HG03571 (cell line): Measurements from ENCODE around the gene PPP2R5C.

Experiments used
- ATAC-seq: cut with Tn5 transposase; IDR thresholded peaks from one replicate; pipeline ENCODE4 v1.9.1; 2021; ENCODE audit not compliant: unreplicated experiment

PPP2R5C gene

DNA sequence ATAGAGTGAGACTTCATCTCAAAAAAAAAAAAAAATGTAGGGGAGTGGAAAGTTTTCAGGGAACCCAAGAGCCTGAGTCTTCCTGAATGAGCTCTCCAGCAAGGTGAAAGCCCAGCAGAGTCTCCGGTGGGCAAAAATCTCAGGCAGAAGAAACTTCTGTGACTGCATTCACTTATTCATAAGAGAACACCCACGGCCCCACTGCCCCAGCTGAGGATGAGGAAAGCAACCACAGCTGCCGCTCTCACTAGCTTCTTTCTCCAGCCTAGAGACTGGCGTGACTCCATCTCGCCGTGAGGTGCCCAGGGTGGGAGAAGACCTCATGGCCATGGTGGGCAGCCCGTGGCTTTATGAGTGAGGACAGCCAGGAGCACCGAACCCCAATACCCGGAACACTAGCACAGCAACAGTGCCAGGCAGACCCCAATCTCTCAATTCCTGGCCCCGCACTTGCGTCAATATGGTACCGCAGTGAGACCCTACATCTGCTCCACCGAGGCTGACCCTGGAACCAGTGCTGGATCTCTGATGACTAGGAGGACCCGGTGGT lies 173.2 kb downstream of the PPP2R5C start:
- no peak for ATAC-seq

DNA sequence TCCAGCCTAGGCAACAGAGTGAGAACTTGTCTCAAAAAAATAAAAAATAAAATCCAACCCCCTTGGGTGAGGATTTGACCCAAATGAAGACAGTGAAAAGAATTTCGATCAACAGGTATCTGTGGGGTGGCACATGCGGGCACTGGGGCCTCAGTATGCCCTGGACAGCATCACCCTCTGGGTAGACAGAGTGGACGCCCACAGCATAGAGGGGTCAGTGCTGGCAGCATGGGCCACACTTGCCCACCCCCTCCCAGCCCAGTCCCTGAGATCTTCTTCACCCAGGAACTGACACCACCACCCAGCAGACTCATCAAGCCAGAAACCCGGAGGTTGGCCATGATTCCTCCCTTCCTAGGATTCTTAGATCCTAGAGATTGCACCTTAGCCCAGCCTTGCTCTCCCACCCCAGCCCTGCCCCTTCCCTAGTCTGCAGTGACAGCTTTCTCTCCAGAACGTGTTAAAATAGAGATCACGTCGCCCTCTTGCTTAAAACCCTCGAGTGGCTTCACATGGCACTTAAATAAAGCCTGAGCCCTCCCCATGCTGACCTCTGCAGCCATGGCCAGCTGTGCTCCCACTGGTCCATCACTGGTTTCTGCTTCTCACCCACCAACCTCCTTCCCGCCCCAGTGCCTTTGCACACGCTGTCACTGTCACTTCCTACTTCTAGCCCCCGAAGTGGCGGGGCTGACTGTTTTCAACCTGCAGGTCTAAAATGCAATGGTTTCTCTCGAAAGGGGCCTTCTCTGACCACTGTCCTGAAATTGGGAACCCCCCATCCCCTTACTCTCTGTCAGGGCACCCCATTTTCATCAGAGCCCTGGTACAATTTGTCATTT lies 176.6 kb downstream of the PPP2R5C start:
- no peak for ATAC-seq

DNA sequence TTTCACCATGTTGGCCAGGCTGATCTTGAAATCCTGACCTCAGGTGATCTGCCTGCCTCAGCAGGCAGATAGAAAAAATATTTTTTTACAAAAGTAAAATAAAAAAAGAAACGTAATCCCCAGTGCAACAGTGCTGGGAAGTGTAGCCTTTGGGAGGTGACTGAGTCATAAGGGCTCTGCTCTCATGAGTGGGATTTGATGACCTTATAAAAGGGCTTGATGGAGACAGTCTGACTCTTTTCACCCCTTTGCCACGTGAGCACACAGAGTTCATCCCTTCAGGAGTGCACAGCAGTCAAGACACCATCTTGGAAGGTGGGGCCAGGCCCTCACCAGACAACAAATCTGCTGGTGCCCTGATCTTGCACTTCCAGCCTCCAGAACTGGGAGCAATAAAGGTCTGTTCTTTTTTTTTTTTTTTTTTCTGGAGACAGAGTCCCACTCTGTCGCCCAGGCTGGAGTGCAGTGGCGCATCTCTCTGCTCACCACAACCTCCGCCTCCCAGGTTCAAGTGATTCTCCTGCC lies 178.2 kb downstream of the PPP2R5C start:
- no peak for ATAC-seq

DNA sequence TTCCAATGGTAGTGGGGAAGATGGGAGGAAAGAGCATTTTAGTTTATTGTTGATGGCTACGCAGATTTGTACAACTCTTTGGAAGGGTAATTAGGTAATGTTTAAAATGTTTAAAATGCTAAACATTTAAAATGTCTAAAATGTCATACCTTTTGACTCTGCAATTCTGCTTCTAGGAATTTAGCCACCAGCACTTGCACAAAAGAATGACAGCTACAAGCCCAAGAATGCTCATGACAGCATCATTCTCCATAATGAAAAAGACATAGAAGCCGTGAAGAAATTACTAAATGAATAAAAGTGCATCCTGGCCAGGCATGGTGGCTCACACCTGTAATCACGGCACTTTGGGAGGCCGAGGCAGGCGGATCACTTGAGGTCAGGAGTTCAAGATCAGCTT lies 182.9 kb downstream of the PPP2R5C start:
- no peak for ATAC-seq

DNA sequence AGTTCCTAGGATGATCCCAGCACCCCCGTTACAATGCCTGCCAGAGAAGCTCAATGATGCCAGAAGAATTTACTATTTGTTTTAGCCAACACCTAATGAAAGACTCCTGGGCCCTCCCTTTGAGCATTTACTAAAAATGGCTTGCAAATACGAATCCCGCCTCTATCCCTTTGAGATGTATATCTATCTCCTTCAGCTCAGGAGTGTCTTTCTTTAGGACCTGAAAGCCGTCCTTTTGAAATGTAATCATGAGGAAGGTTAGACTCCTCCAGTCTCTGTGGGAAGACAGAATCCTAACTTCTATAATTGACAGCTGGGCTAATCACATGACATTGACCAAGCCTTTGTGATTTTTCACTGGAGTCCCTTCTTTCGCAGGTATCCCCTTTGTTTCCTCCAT lies 183.7 kb downstream of the PPP2R5C start:
- no peak for ATAC-seq

DNA sequence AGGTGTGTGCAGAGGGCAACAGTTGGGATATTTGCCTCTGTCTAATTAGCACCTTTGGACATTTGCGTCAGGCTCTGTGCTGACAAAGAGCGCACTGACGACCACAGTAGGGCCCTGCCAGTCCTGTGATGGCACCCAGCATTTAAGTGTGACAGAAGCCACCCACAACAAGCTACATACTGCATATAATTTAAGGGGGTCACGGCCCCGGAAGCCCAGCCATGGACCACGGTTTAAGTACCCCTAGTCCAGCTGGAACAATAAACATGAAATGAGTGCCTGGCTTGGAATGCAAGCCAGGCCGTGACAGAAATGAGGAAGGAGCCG lies 186.0 kb downstream of the PPP2R5C start:
- peak; percentile 2 for ATAC-seq

DNA sequence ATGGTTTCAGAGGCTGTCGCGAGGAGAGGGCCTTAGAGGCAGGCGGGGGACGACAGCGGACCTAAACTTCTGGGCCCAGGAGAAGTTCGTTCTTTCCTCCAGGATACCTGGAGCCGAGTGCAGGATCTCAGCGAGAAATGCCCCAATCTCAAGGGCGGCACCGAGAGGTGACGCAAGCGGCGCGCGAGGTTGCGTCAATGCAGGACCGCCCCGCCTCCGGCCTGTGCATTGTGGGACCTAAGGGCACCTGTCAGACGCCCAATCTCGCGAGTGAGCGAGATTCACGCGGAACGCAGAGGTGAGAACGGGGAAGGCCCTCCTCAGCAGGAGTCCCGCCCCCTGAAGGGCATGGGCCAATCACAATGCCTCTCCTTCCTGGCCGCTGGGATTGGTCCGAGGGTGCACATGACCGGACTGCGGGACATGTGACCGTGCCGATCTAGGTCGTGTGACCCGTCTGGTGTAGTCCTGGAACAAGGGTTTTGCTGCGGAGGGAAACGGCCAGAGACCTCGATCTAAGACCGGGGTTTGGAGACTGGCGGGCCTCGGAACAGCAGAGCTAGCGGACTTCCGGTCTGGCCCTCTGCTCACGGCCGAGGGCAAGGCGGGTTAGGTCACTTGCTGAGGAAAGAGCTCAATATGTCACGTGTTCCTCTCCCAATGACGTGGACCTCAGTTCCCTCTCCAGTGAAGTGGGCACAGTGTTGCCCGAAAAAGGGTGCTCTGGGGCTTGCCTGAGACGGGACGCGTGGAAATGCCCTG lies 186.6 kb downstream of the PPP2R5C start:
- ATAC-seq, result peak; percentile 97

DNA sequence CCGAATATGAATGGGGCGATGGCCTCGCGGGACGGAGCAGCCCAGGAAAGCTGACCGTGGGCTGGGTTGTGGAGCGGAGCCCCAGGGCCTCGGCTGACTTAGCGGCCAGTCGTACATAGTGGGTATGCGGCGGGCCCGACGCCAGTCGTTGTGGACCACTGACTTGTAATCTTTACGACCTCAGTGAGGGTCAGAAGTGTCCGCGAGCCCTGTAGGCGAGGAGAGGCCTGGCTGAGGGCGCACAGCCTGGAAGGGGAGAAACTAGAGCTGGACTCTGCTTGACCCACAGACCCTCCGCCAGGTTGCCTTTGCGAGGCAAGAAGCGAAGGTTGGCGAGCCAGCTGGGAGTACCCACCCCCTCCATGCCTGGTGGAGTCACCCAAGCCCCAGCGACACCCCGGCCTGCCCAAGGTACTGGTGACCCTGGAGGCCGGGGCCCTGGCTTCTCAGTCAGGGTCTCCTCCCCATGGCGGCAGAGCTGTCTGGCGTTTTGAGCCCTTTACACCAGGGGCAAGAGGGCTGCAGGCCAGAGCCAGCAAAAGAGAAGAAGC lies 187.2 kb downstream of the PPP2R5C start:
- no peak for ATAC-seq

DNA sequence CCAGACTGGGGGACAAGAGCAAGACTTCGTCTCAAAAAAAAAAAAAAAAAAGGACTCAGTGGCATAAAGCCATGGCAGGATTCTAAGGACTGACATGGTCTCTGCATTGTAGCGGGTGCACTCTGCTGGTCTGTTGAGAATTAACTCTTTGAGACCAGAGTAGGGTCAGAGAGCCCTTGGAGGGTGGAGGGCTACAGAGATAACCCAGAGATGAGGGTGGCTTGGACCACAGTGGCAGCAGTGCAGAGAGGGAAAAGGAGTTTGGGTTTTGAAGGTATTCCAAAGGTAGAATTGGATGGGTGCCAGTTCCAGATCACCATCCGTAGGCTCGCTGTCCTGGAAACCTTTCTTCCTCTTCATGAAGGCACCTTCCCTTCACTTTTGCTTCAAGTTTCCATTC lies 188.6 kb downstream of the PPP2R5C start:
- no peak for ATAC-seq

DNA sequence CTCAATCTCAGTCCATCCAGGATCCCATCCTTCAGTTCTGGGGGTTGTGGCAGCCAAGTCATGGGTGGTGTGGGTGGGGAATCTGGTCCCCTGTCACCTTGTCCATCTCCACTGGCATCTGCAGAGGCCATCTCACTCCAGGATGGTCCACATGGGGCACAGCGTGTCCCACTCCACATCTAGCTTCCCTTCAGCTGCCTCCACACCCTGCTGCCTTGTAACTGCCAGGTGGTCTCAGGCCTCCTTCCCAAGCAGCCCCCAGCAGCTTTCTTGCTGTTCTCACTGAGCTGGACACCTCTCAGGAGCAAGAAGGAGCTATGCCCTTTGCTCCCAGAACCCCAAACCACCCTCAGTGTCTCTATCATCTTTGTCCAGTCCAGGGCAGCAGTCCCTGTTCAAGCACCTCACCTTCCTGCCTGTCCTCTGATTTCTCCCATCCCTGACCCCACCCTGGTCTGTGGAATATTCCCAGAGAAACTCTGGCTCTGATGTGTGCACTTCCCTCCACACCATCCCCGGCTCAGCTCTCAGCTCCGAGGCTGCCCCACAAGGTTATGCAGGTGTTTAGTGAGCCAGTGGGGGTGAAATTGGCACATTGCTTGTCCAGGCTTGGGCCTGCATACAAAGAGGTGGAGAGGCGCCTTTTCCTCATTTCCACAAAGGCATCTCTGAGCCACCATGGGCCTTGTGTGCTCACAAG lies 189.2 kb downstream of the PPP2R5C start:
- no peak for ATAC-seq

DNA sequence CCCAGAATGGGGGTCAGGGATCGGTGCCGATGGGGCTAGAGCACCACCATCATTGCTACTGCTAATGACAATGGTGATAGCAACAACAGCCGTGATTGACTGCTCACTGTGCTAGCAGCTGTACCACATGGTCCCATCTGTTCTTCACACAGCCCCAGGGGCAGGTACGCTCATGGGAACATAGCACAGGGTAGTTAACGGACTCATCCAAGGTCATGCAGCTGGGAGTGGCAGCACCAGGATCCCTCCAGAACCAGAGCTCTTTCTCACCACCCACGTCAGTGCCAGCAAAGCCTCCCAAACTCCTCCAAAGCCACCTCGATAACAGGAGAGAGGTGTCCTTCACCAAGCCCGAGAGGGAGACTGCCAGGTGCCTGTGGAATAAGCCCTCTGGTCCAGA lies 191.6 kb downstream of the PPP2R5C start:
- no peak for ATAC-seq

DNA sequence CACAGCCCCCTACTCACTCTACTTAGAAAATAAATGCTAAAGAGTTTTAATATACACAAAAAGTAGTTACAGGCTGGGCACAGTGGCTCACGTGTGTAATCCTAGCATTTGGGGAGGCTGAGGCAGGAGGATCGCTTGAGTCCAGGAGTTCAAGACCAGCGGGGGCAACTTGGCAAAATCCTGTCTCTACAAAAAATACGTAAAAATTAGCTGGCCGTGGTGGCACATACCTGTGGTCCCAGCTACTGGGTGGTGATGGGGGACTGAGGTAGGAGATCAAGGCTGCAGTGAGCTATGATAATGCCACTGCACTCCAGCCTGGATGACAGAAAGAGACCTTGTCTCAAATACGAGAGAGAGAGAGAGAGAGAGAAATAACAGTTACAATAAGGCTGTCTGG lies 193.0 kb downstream of the PPP2R5C start:
- ATAC-seq, result no peak

DNA sequence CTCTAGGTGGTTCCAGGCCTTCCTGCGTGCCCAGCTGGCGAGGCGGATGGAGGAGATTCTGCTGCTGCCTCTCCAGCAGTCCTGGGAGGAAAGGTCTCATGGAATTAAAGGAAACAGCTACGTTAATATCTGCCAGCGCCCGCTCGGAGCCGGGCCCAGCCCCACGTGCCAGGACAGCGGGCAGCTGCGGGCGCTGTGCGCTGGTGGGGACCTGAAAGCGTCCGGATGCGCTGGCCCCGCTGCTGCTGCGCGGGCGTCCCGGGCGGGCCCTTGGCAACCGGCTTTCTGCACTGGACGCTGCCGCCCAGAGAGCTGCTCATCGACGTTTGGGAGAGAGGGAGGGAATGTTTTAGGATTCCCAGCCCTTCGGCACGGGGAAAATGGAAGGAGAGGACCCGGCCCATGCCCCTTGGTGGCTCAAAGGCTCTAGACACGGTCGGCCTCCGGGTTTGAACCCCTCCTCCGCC lies 194.2 kb downstream of the PPP2R5C start:
- ATAC-seq, result no peak

DNA sequence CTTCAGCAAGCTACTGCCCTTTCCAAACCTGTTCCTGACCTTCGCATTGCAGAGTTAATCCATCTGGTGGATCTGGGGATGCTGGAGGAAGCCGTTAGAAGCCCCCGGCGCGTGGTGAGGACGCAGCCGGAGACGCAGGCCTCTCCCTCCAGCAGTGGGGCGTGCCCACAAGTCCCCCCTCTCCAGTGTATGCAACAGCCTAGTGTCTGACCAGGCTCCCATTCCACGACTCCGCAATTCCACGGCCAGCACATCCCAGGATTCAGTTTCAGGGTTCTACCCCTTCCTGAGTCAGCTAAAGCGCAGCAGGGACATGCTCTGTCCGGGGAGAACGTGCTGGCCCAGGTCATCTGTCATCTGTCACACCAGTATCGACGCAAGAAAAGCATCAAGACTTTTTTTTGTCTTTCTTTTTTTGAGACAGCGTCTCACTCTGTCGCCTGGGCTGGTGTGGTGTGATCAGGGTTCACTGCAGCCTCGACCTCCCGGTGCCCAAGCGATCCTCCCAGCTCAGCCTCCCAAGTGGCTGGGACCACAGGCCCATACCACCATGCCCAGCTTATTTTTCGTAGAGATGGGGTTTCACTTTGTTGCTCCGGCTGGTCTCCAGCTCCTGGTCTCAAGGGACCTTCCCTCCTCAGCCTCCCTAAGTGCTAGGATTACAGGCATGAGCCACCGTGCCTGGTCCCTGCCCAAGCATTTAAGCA lies 194.8 kb downstream of the PPP2R5C start:
- no peak for ATAC-seq

DNA sequence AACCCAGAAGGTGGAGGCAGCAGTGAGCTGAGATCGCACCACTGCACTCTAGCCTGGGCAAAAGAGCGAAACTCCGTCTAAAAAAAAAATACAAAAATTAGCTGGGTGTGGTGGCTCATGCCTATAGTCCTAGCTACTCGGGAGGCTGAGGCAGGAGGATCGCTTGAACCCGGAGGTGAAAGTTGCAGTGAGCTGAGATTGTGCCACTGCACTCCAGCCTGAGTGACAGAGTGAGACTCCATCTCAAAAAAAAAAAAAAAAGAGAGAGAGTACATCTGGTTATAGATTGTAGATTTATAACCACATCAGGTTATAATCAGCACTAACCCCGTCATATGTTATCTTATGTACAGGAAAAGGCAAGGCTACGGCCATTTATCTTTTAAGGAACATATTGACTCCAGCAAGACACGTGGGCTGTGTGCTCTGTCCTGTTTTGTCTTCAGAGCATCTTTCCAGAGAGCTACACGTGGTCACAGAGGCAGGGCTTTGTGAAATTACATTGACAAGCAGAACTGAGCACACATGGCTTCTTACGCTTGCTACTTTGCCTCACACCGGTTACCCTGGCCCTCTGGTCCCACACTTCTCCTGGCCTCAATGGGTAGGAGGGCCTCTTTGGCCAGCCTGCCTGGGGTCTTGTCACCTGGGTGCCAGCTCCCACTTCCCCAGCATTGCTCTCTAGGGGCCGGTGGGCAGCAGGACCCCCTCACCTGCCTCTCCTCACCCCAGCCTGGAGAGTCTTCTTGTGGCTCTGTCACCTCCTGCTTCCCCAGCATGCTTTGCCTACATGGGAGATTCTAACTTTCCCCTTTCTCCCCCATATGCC lies 196.1 kb downstream of the PPP2R5C start:
- no peak for ATAC-seq

DNA sequence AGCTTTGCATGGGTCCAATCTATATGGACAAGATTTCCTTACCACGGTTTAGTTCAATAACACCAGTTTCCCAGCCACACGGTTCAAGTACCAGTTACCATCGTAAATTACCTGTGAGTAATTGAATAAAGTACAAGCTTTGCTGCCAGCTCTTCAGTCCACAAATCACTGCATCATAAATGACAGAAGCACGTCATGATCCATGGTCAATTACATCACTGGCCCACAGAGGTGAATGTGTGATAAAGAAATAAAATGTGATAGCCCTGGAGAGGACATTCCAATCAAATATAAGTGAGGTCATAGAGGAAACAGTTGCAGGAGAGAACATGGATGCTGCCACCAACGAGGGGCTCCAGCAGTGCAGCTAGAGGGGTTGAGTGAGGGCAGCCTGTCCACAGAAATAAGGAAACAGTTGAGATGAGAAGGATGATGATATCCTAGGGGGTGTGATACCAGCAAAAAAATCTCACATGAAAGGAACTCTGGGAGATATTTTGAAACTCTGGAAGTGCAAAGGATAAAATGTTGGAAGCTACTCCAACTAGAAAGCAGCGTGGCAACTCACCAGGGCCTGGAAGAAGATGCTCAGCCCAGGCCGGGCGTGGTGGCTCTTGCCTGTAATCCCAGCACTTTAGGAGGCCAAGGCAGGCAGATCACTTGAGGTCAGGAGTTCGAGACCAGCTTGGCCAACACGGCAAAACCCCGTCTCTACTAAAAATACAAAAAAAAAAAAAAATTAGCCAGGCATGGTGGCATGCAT lies 197.1 kb downstream of the PPP2R5C start:
- no peak for ATAC-seq

DNA sequence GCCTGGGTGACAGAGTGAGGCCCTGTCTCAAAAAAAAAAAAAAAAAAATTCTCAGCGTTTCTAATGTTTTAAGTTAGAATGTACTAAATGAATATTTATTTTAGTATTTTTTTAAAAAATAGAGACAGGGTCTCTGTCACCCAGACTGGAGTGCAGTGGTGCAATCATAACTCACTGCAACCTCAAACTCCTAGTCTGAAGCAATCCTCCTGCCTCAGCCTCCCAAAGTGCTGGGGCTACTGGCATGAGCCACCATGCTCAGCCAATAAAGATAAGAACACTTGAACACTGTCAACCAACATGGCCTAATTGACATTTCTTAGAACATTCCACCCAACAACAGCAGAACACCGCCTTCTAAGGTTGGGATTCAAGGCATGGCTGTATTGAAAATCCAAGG lies 197.8 kb downstream of the PPP2R5C start:
- ATAC-seq, result no peak

DNA sequence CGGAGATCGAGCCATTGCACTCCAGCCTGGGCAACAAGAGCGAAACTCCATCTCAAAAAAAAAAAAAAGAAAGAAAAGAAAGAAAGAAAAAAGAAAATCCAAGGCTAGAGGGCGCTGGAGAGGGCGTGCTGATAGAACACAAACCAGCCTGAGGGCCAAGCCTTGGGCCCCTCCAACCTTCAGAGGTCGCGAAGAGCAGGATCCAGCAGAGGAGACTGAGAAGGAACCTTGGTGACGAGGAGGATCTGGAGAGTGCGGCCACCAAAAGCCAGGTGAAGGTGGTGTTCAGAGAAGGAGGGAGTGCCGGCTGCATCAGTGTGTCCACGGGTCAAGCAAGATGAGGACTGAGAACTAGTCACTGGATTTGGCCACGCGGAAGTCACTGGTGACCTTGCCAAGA lies 198.7 kb downstream of the PPP2R5C start:
- ATAC-seq, result no peak
